GM19455 (cell line): ENCODE measurements around the gene RCN1.

Source experiments
- ATAC-seq: cut with Tn5 transposase; IDR thresholded peaks from one replicate; pipeline ENCODE4 v1.9.1; 2021; ENCODE audit not compliant: unreplicated experiment

RCN1 gene

GRCh38 chr11:32151027-32151426 is 60.2 kb downstream of the RCN1 start:
- no peak for ATAC-seq

GRCh38 chr11:32152216-32152615 is 61.3 kb downstream of the RCN1 start:
- ATAC-seq, result no peak

- ATAC-seq, result no peak
Observed at GRCh38 chr11:32152821-32153220, 61.9 kb downstream of the RCN1 start.

- ATAC-seq, result no peak
Observed at GRCh38 chr11:32153747-32154146, 62.9 kb downstream of the RCN1 start.

- no peak for ATAC-seq
Observed at GRCh38 chr11:32154275-32154674, 63.4 kb downstream of the RCN1 start.
